Left renal pelvis (tissue), 4 donors: ENCODE measurements around the gene ZNF211. TPM values are rescaled to one million over a fixed set of nuclear protein-coding genes. Genes with fewer than 3 reads are reported as not detected.
A peak's percentile ranks its signal among the peaks of the same experiment; 100 is the strongest.

ENCODE experiments used
- DNase-seq, 4 donors: peaks; one replicate each; pipeline ENCODE4 v3.0.0-alpha.2; 2013; ENCODE audit warnings: low read depth in 4 of 4, low spot score in 3 of 4
- polyA plus RNA-seq, 4 donors: library from polyadenylated mRNA; unstranded; fragments of 120-200 nt; gene quantifications; one replicate each; pipeline ENCODE4 v1.2.1, GENCODE V29; 2013; ENCODE audit not compliant: insufficient read length in 4 of 4

The ZNF211 gene
- polyA plus RNA-seq, 4 donors = 24.7 to 46.4 (median 32.4) TPM

GRCh38 chr19:57653689-57654088 lies 20.7 kb downstream of the ZNF211 start:
- no peak for DNase-seq

- DNase-seq = no peak
These were observed 22.5 kb downstream of the ZNF211 start for GRCh38 chr19:57655443-57655842.

GRCh38 chr19:57656346-57656745 lies 23.4 kb downstream of the ZNF211 start:
- no peak for DNase-seq

GRCh38 chr19:57664269-57665127 lies 31.5 kb downstream of the ZNF211 start:
- DNase-seq = peak in 3 of 4 donors; percentile 39 to 44 (median 44)

- DNase-seq = no peak
These were observed 32.4 kb downstream of the ZNF211 start for GRCh38 chr19:57665261-57665806.

GRCh38 chr19:57667228-57667627 lies 34.3 kb downstream of the ZNF211 start:
- no peak for DNase-seq

- no peak for DNase-seq
These were observed 35.7 kb downstream of the ZNF211 start, which contains the start of gene ZSCAN4 for GRCh38 chr19:57668635-57669034. Gene ZSCAN4, plus strand, starts transcription at chr19:57668935. Its CDS starts 7,211 bp downstream, at chr19:57676146.

- no peak for DNase-seq
These were observed 38.3 kb downstream of the ZNF211 start for GRCh38 chr19:57671124-57671895.

GRCh38 chr19:57672466-57672865 lies 39.5 kb downstream of the ZNF211 start:
- no peak for DNase-seq

GRCh38 chr19:57675881-57676280 lies 42.9 kb downstream of the ZNF211 start:
- no peak for DNase-seq

- DNase-seq = no peak
These were observed 49.3 kb downstream of the ZNF211 start for GRCh38 chr19:57682226-57682766.

GRCh38 chr19:57686727-57687126 lies 53.8 kb downstream of the ZNF211 start:
- no peak for DNase-seq

GRCh38 chr19:57687363-57688010 lies 54.5 kb downstream of the ZNF211 start:
- DNase-seq = no peak

GRCh38 chr19:57688011-57688763 lies 55.2 kb downstream of the ZNF211 start:
- no peak for DNase-seq

GRCh38 chr19:57689750-57690149 lies 56.8 kb downstream of the ZNF211 start:
- no peak for DNase-seq

Other genes starting within 250 kb of the ZNF211 start
- 10 to 100 TPM; 21.8 to 27.6 (median 24.8) TPM for gene ZNF548, start 243.3 kb upstream of the ZNF211 start, polyA plus RNA-seq
- 10 to 100 TPM; 11.7 to 13.9 (median 12.3) TPM for gene ZNF17, start 222.0 kb upstream of the ZNF211 start, polyA plus RNA-seq
- gene ZNF749, start 197.8 kb upstream of the ZNF211 start, polyA plus RNA-seq = 10 to 100 TPM in 3 of 4 donors, 1 to 10 TPM in 1; 5.6 to 14.0 (median 12.7) TPM
- gene VN1R1, start 176.0 kb upstream of the ZNF211 start, polyA plus RNA-seq = 1 to 10 TPM; 1.6 to 5.8 (median 3.1) TPM
- 10 to 100 TPM in 3 of 4 donors, 1 to 10 TPM in 1; 9.8 to 23.2 (median 22.3) TPM for gene ZNF772, start 155.6 kb upstream of the ZNF211 start, polyA plus RNA-seq
- 10 to 100 TPM; 14.2 to 23.6 (median 20.2) TPM for gene ZNF419, start 145.4 kb upstream of the ZNF211 start, polyA plus RNA-seq
- gene ZNF773, start 133.2 kb upstream of the ZNF211 start, polyA plus RNA-seq = 10 to 100 TPM; 10.1 to 13.9 (median 11.6) TPM
- 10 to 100 TPM; 10.5 to 15.7 (median 14.1) TPM for gene ZNF549, start 105.8 kb upstream of the ZNF211 start, polyA plus RNA-seq
- gene ZNF550, start 73.3 kb upstream of the ZNF211 start, polyA plus RNA-seq = 10 to 100 TPM; 15.1 to 22.7 (median 21.1) TPM
- 10 to 100 TPM in 1 of 4 donors, 1 to 10 TPM in 3; 7.3 to 10.1 (median 8.6) TPM for gene ZNF416, start 54.3 kb upstream of the ZNF211 start, polyA plus RNA-seq
- 10 to 100 TPM; 12.9 to 21.4 (median 17.3) TPM for gene ZIK1, start 49.0 kb upstream of the ZNF211 start, polyA plus RNA-seq
- 1 to 10 TPM; 4.4 to 5.4 (median 4.7) TPM for gene ZNF530, start 33.3 kb upstream of the ZNF211 start, polyA plus RNA-seq
- 10 to 100 TPM; 16.0 to 28.1 (median 27.1) TPM for gene ZNF134, start 18.9 kb upstream of the ZNF211 start, polyA plus RNA-seq
- under 1 TPM in 2 of 4 donors, not detected in 2; 0.09 to 0.17 TPM for gene ZSCAN4, start 35.8 kb downstream of the ZNF211 start, polyA plus RNA-seq
- gene ZNF551, start 48.8 kb downstream of the ZNF211 start, polyA plus RNA-seq = 10 to 100 TPM in 3 of 4 donors, 1 to 10 TPM in 1; 9.3 to 17.4 (median 15.0) TPM
- 10 to 100 TPM; 22.8 to 33.6 (median 31.2) TPM for gene ZNF154, start 76.0 kb downstream of the ZNF211 start, polyA plus RNA-seq
- 10 to 100 TPM in 3 of 4 donors, 1 to 10 TPM in 1; 9.4 to 19.4 (median 19.3) TPM for gene ZNF671, start 94.5 kb downstream of the ZNF211 start, polyA plus RNA-seq
- gene ZNF776, start 113.6 kb downstream of the ZNF211 start, polyA plus RNA-seq = 10 to 100 TPM; 24.9 to 39.6 (median 36.9) TPM
- gene ZNF586, start 136.5 kb downstream of the ZNF211 start, polyA plus RNA-seq = 10 to 100 TPM; 15.6 to 27.2 (median 22.7) TPM
- gene ZNF552, start 181.7 kb downstream of the ZNF211 start, polyA plus RNA-seq = 10 to 100 TPM in 3 of 4 donors, 1 to 10 TPM in 1; 6.3 to 27.4 (median 18.0) TPM
- 10 to 100 TPM in 3 of 4 donors, 1 to 10 TPM in 1; 4.6 to 17.1 (median 15.0) TPM for gene ZNF587B, start 197.1 kb downstream of the ZNF211 start, polyA plus RNA-seq
- 10 to 100 TPM; 19.6 to 41.0 (median 26.1) TPM for gene ZNF587, start 216.7 kb downstream of the ZNF211 start, polyA plus RNA-seq